GM18520 (cell line): ENCODE data around the gene RAD51B.

Experiments
- ATAC-seq: cut with Tn5 transposase; IDR thresholded peaks from one replicate; pipeline ENCODE4 v1.9.1; 2021; ENCODE audit not compliant: unreplicated experiment

The RAD51B gene

DNA sequence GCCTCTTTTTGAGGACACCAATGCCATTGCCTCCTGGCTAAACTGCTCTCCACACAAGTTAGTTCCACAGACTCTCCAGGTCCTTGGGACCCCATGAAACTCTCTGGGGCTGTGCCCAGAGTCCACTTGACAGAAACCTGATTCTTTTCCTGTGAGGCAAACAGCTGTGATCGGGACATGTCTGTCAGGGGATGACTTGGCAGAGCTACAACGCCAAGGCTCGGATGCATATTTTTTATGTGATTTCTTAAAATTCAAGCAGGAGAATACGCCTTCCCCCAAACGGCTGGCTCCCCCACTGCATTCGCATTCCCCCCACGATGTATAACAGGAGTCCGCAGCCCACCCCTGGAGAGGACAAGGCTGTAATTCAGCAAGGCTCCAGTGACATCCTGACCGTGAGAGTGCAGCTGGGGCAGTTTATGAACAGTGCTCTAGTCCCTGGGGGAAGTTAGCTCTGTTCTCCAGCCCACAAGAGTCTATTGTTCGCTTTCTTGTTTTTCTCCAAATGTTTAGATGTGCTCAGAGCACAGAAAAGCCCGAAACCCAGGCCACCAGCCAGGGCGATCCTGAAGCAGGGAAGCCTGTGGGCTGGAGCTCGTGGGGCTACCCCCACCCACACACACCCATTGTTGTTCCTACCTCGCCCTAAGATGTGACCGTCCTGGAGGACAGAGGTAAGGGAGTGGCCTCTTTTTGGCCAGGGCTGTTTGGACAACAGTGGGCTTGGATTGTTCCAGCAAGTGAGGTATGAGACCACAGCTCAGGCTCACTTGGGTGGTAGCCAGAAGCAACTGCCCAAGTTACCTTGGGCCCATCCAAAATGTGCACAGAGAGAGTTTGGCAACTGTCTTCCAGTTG is 813.8 kb downstream of the RAD51B start:
- ATAC-seq: no peak

DNA sequence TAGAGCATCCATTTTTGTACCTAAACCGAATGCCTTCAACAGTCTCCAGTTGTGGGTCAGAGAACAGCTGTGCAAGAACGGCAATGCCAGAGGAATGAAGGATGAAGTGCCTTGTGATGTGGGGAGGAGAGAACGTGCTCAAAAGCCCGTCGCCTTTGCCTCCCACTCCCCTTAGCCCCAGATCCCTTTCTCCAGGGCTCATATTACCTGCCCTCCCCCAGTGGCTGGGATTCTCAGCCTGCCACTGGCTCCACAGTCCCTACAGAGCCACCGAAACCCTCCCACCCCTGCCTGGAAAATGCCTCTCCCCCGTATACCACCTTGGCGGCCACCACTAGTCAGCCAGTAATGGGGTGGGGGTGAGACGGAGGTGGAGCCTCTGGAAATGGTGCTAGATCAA is 814.8 kb downstream of the RAD51B start:
- ATAC-seq: no peak

DNA sequence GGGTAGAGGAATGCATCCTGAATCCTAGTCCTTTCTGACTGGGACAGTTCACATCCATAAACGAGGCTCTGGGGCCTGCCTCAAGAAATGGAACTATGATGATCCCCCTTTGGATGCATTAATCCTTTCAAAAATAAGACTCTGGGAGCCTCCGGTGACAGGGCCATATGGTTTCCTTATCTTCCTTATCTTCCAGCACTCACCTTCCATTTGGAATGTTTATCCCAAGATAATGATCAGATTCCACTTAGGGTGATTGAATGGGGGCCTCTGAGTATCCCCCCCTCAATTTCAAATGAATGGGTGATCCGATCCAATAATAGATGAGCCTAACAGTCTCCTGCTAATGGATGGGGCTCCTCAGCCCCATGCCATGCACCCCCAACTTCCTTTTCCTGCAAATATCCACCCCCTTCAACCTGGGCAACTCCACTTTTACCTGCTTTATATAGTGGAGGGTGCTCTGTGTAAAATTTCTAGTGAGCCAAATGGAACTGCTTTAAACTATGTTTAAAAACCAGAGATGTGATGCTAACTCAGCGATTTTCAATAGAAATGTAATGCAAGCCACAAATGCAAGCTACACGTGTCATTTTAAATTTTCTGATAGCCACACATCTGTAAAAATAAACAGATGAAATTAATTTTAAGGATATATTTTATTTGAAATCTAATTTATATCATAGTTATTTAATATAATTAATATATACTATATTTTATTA is 815.5 kb downstream of the RAD51B start:
- ATAC-seq: no peak

DNA sequence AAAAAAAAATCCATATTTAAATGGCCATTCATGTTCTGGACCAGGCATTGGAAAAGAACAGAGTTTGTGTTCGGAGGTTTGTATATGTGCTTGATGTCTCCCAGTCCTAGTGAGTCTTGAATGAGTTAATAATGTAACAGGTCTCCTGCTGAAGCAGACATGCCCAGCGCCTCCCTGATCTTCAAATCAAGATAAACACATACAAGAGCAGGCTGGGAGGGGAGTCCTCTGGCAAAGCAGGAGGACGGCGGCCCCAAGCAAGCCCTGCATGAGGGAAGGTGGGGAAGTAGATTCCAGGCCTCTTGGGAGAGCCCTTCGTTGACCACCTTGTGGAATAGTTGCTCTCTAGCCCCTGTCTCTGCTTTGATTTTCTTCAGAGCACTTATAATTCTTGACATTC is 817.0 kb downstream of the RAD51B start:
- ATAC-seq: no peak

DNA sequence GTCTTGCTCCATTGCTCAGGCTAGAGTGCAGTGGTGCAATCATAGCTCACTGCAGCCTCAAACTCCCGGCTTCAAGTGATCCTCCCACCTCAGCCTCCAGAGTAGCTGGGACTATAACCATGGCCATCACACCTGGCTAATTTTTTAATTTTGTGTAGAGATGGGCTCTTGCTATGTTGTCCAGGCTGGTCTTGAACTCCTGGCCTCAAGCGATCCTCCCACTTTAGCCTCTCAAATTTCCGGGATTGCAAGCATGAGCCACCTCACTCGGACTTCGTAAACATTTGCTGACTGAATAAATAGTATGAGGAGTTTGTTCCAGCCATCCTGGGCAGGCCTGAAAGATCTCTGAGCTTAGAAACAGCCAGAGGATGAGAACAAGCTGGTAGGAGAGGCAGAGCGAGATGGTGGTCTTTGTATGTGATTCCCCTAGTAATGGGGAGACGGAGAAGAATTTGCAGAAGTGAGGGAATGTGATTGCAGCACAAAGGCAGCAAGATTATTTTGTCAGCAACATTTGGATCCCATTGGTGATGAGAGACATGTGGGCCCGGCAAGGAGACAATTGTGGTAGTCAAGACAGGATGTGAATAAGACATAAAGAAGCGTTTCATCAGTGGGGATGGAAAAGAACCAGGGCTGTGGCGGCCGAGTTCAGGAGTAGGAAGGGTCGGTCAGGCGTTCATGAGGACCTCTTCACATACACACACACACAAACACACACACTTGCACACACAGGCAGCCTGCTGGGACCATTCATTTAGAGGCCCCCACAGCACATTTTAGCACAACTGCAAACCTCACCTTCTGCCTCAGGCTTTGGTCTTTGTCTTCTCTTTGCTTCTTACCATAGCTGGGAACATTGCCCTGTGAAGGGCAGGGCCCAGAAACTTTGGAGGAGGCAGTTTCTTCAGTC is 817.8 kb downstream of the RAD51B start:
- ATAC-seq: no peak

DNA sequence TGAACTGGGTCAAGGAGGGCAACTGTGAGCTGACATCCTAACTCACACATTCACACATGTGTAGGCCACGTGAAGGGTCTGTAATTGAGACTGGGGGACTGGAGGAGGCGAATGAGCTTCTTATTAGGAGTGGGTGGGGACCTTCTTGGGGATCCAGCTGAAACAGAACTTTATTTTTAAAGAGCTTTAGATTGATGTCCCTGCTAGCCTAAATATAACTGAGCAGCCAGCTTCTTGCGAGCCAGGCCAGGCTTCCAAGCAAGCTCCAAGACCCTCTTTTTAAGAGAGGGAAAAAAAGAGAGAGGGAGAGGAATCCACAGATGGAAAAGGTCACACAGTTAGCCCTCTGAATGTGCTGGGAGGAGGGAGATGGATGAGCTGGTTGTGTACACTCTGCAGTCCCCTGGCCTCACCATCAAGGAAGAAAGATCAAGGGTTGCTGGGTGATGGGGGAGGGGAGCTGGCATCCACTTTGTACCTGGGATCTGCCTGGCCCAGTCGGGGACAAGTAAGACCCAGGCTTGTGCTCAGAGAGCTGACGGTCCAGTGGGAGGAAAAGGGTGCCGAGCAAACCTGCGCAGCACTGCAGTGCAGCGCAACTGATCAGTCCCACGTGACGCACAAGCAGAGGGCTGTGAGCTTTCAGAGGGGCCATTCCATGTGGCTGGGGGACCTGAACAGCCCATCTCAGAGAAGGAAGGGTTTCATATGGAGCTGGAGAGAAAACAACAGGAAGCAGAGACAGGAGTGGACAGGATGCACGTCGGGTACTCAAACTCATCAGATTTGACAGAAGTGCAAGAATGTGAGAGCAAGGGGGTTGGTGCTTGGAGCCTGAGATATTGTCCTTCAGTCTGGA is 818.8 kb downstream of the RAD51B start:
- ATAC-seq: no peak

DNA sequence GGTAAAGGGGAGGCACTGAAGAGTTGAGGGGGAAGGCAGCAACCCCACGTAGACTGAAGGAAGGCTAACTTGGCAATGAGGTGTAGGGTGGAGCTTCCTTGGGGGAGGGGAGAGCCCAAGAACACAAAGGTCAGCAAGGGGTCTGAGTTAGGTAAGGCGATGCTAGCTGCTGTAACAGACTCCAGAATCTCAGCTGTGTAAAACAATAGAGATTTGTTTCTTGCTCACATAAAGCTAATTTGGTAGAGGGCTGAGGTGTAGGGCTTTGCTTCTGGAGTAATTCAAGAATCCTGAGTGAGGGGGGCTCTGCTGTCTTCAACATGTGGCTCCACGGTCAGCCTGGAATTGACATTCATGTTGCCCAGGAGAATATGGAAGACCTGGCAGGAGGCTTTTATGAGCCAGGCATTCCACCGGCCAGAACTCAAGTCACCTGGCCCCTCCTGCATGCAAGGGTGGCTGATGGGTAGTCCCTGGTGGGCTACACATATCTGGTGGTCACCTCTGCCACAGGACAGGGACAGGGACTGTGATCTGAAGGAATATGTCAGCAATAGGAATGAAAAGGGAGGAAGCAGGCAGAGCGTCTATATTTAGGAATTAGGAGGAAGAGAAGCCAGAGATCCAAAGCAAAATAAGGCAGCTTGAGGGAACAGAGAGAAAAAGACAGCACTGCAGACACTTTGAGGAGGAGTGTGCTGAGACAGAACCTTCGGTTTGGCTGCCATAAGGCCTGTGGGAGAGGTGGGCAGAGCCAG is 819.6 kb downstream of the RAD51B start:
- ATAC-seq: no peak

DNA sequence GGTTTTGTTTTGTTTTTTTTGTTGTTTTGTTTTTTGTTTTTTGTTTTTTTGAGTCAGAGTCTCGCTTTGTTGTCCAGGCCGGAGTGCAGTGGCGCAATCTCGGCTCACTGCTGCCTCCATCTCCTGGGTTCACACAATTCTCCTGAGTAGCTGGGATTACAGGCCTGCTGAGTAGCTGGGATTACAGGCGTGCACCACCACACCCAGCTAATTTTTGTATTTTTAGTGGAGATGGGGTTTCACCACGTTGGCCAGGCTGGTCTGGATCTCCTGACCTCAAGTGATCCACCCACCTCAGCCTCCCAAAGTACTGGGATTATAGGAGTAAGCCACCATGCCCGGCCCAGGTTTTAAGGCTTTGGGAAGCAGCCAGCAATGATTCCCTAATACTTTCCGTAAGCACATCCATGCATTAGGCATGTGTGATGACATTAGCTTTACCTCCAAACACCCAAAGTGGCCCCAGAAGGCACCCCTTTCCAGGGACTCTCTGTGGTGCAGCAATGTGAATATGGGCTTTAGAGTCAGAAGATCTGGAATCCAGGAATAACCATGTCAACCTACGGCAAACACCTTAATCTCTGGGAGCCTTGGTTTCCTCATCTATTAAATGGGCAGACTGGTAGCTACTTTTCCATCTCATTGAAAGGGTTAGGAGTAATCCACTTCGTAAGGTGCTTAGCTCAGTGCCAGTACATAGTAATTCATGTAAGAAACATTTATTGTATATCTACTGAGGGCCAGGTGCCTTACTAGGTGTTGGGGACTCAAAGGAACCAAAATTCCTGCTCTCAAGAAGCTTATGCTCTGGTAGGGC is 820.4 kb downstream of the RAD51B start:
- no peak for ATAC-seq

DNA sequence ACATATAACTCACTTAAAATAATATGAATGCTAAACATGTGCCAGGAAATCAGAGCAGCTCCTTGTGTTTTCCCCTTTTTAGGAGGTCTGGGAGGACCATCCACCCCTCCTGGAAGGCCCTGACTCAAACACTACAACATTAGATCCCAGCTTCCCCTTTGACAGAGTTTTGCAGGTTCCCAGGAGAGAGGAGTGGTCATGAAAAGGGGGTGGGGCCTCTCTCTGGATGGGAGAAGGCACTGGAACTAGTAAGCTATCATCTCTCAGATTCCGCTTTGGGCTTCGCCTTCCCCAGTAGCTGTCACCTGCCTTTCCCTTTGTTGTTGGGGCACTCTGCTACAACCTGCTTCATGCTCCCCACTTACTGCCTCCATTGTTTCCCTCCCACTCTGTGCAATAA is 824.1 kb downstream of the RAD51B start:
- ATAC-seq: no peak

DNA sequence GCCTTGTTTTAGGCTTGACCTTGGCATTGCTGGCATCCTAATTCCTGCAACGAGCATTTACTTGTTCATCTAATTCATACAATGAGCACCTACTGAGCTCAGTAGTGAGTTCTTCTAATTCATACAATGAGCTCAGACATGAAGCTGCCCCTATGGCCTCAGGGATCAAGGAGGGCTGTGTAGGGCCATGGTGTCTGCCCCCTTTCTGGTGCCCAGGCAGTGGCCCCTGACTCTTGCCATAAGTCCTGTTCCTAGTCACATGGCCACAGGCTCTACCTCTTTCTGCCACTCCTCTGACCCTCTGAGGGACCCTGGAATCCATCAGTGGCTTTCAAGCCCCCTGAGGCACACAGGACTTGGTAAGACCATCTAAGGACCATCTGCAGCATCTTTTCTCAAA is 824.5 kb downstream of the RAD51B start:
- no peak for ATAC-seq

DNA sequence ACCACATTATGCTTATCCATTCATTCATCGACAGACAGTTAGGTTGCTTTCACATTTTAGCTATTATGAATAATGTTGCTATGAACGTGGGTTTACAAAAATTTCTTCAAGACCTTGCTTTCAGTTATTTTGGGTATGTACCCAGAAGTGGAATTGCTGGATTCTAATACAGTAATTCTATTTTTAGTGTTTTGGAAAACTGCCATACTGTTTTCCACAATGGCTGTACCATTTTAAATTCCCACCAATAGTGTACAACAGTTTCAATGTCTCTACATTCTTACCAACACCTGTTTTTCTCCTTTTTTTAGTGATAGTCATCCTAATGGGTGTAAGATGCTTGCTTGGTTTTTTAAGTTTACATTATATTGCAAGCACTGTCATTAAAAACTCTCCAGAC is 825.8 kb downstream of the RAD51B start:
- ATAC-seq: no peak

DNA sequence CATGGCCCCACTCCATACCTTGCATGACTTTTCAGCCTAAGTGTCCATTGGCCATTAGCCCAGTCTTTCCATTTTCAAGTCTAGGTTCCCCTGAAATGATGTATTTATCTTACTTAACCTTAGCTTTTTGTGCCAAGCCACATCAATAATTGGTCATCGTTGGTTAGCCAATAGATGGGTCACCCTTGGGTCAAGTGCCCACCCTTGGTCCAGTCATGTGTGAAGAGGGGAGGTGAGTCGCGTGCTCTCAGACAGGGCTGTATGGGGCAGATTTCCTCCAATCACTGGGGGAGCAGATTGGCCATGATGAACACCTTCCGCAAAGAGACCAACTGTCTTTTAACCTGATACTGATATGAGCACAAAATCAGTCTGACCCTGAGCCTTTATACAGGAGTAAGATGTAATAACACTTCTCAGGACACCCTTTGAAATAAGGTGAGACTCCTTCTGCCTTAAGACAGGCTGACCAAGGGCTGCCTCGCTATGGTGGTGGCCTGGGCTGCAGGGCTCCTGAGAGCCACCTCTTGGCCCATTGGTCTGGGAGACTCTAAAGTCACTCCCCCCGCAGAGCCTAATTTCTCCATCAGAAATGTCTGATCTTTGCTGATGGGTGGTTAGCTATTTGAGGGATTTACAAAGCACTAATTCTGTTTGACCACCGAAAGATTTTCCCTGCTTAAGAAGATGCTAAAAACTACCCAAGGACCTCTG is 830.1 kb downstream of the RAD51B start:
- no peak for ATAC-seq

DNA sequence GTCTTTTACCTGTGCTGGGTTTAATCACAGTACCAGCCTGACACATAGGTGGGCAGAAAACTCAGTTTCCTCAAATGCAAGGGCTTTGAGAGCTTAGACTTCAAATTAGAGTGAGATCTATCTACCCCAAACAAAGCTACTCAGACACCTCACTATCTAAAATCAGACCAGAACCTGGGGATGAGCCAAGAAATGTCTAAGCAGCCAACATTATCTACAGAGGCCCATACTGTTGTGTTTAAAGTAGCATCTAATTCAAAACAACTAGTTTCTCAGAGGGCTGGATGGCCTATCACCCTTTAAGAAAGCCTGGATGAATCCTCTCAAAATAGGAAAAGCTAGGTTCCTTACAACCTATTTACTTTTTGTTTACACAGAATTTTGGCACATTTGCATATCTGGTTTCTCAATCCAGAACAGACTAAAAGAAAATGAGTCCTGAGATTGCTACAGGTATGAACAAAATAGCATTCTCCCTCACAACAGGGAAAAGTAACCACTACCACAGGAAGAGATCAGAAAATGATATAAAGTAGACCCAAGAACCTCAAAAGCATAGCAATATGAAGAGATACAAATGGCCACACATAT is 830.9 kb downstream of the RAD51B start:
- no peak for ATAC-seq

DNA sequence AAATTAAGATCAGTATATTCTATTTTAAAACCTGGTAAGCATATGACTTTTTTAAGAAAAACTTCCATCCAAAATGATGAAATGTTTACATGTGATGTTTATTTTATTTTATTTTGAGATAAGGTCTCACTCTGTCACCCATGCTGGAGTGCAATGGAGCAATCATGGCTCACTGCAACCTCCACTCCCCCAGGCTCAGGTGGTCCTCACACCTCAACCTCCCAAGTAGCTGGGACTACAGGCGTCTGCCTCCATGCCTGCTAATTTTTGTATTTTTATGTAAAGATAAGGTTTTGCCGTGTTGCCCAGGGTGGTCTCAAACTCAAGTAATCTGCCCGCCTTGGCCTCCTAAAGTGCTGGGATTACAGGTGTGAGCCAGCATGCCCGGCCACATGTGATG is 831.5 kb downstream of the RAD51B start:
- ATAC-seq: no peak

DNA sequence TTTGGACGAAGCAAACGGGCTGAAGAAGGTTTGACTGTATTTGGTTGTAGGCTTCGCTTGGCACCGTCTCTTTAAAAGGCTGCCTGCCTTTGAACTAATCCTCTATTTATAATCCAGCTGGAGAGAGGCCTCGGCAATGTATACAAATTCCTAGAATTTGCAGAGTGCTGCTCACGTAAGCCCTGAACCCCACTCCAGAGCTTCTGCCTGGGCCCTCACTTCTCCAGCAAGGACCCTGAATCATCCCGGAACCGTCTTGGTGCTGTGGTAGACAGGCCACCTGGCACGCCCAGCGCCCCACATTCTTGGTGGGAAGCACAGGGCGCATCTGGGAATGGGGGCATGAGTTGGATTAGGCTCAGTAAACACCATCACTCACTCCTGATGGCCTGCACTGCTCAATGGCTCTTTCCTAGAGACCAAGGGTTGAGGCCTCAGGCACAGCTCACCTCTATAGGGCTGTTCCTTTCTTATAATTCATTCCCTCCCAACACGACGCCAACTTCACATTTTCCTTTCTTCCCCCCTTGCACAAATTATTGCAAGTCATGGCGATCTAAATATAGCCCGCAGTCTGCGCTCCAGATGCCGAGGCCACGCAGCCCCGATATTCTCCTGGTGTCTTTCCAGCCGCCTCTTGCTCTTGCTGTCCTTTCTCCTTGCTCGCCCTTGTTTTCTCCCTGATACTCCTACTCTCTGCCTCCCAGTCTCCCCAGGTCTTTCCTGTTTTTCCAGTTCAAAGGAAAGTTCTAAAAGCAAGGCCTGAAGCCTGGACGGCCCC is 832.3 kb downstream of the RAD51B start:
- ATAC-seq: no peak

DNA sequence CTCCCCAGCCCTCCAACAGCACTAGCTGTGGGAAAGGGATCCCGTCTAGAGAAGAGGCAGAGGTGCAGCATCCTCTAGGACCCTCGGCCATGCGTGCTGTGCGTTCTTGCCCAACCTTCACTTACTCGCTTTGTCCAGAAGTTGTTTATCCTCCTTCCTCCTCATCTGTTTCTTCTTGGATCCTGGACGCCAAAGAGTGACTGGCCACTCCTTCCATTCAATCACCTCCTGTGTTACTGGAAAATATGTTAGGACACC is 832.8 kb downstream of the RAD51B start:
- ATAC-seq: no peak

DNA sequence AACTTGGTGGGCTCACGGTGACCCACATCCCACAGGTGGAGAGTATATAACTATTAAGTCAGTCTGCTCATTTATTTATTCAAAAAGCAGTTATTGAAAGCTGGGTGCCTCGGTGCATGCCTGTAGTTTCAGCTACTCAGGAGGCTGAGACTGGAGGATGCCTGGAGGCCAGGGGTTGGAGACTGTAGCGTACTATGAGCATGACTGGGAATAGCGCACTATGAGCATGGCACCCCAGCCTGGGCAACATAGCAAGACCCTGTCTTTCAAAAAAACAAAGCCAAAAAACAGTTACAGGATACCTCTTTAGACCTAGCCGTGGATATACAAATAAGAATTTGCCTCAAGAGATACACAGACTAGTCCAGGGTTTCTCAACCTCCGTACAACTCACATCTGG is 833.5 kb downstream of the RAD51B start:
- ATAC-seq: no peak
